ENCODE measurements around the gene FERMT3. TPM values are rescaled to one million over a fixed set of nuclear protein-coding genes. Genes with fewer than 3 reads are reported as not detected.

FERMT3 gene
- total and polyA plus RNA-seq, 2 of the 8 experiments (the other 6 are each of a cell fraction or from before 2014, with no cell fraction given): 1.4 to 3.7 TPM

- peaks cover 10% of the 10 kb centered on the region; the same call in 1 of the 2 replicates for H3K23me2 ChIP-seq (ENCODE audit: low read depth, low read length)
- POLR2A ChIA-PET (ENCODE audit: partially characterized antibody): interaction anchor here (2.1 to 14.1 kb wide), 4 partner anchors 12 to 45 kb away, joined by 6 to 253 read pairs (median 37); partner anchors contain the start of genes FERMT3, FKBP2, PPP1R14B and VEGFB
These were observed 16.1 kb downstream of the FERMT3 start for GRCh38 chr11:64222651-64223000.

More at GRCh38 chr11:64222651-64223000, 16.1 kb downstream of the FERMT3 start:
- WGBS, 2 experiments (ENCODE audit: extremely low coverage in 1 of 2, insufficient coverage in 1 of 2, insufficient read length in 1 of 2, insufficient replicate concordance in 2 of 2, low coverage in 1 of 2, low lambda C conversion rate in 2 of 2, missing lambda C conversion rate in 1 of 2): 93% methylated on average over 9 of the region's 9 CpGs; no CpG with 5 or more reads in 1 of the 2 experiments
- H2AFZ ChIP-seq (ENCODE audit: low read length): no peak overlapping the region
- no peaks in the 10 kb centered on the region for H3K9me3 ChIP-seq (ENCODE audit: insufficient read depth in 2 of 2, low read depth in 1 of 2, low read length in 1 of 2)
- no peak overlapping the region for H3K4ac ChIP-seq (replicated peaks; ENCODE audit: insufficient read length, low read depth, low read length)
- H3K4me3 ChIP-seq (ENCODE audit: extremely low read depth in 1 of 4, insufficient read depth in 2 of 4, low read depth in 3 of 4, low read length in 4 of 4): no peak overlapping the region
- no peak overlapping the region for H3K9ac ChIP-seq (replicated peaks in 1 of 4; ENCODE audit: extremely low read depth in 1 of 4, low read depth in 3 of 4, low read length in 3 of 4)
- no peak overlapping the region for H2BK120ac ChIP-seq (replicated peaks; ENCODE audit: low read depth, low read length)
- no peaks in the 10 kb centered on the region for H3K79me1 ChIP-seq (ENCODE audit: low read depth, low read length)
- H3K14ac ChIP-seq (ENCODE audit: insufficient read length): no peak overlapping the region
- no peak overlapping the region for H3K23ac ChIP-seq (ENCODE audit: insufficient read length)
- H4K5ac ChIP-seq (ENCODE audit: insufficient read length, low read depth, low read length): no peak overlapping the region
- TF ChIP-seq TAF1 (IDR thresholded peaks at IDR 0.05; ENCODE audit: low read depth, low read length) (no peak), POLR2A (IDR thresholded peaks at IDR 0.05; ENCODE audit: control extremely low read depth in 1 of 2, low read depth in 2 of 2, low read length in 2 of 2) (0 out of 3 replicates have a peak, but pooled peaks of 1 of the 2 experiments have one; percentile 50), YY1 (IDR thresholded peaks at IDR 0.05; ENCODE audit: low read depth, low read length) (no peak)
- no peak overlapping the region for H2BK12ac ChIP-seq (ENCODE audit: low read depth, low read length)
- no peak overlapping the region for H2BK5ac ChIP-seq (ENCODE audit: low read depth, low read length)
- no peak overlapping the region for H2BK20ac ChIP-seq (ENCODE audit: low read length)
- FAIRE-seq: no peak
- no peak overlapping the region for H4K91ac ChIP-seq (replicated peaks; ENCODE audit: insufficient read length, low read length)
- no peak for DNase-seq (ENCODE audit: low read depth in 1 of 2, low spot score in 2 of 2)
- H2BK15ac ChIP-seq (ENCODE audit: low read length): no peak overlapping the region
- H3K27ac ChIP-seq (ENCODE audit: low read depth, low read length): no peak overlapping the region
- H3K27me3 ChIP-seq (replicated peaks in 1 of 4; ENCODE audit: control insufficient read depth in 3 of 4, extremely low read depth in 1 of 4, insufficient read depth in 3 of 4, low read length in 3 of 4): no peaks in the 10 kb centered on the region
- no peaks in the 10 kb centered on the region for H3K79me2 ChIP-seq (ENCODE audit: control insufficient read depth in 1 of 2, insufficient read depth in 2 of 2, low read length in 2 of 2)
- H3K18ac ChIP-seq (ENCODE audit: extremely low read depth, low read length): no peak overlapping the region
- H3K4me2 ChIP-seq (ENCODE audit: insufficient read depth in 1 of 2, low read depth in 2 of 2, low read length in 2 of 2): no peak overlapping the region
- peaks cover 0 to 18% (median 12%) of the 10 kb centered on the region in 4 experiments; a peak in 6 of 7 replicates for H3K4me1 ChIP-seq (replicated peaks in 1 of 4; ENCODE audit: control insufficient read depth in 3 of 4, insufficient read depth in 4 of 4, low read length in 3 of 4)
- H2AK5ac ChIP-seq (ENCODE audit: low read depth, low read length): no peak overlapping the region
- CTCF ChIA-PET (ENCODE audit: partially characterized antibody): interaction anchor here (1.2 to 6.5 kb wide), 6 partner anchors 9 to 434 kb away, joined by 3 to 64 read pairs (median 6); partner anchors contain the start of genes FERMT3 and PLCB3
- no peak overlapping the region for H4K8ac ChIP-seq (ENCODE audit: extremely low read depth, insufficient read depth, low read length)
- peaks cover 0 to 9% (median 5%) of the 10 kb centered on the region in 4 experiments; a peak in 4 of 8 replicates for H3K36me3 ChIP-seq (ENCODE audit: control insufficient read depth in 2 of 4, insufficient read depth in 4 of 4, low read length in 3 of 4)
- H3K56ac ChIP-seq (replicated peaks; ENCODE audit: insufficient read length, low read depth, low read length): no peak overlapping the region
- H4K20me1 ChIP-seq (replicated peaks in 1 of 2; ENCODE audit: control insufficient read depth in 1 of 2, insufficient read depth in 2 of 2, low read length in 2 of 2): peaks cover 2 to 13% of the 10 kb centered on the region in 2 experiments

Measured in H1 (cell line).